NCI-H1048 (cell line): ENCODE data around the gene PAPOLB.
A peak's percentile ranks its signal among the peaks of the same experiment; 100 is the strongest.
"Not testable (repeated sequence)": the region's sequence is repeated elsewhere in the genome, so short reads cannot be mapped to it uniquely, and the experiment has no call there.

ENCODE experiments used
- DNase-seq: peaks from one replicate; lab custom pipeline; 2025; lab: John Stamatoyannopoulos, UW

The PAPOLB gene

GRCh38 chr7:4861673-4862072 lies at the start of gene PAPOLB:
TSS of gene PAPOLB (minus strand) at chr7:4862030. CDS start at chr7:4861810, 220 bp downstream.
- no peak for DNase-seq

DNA sequence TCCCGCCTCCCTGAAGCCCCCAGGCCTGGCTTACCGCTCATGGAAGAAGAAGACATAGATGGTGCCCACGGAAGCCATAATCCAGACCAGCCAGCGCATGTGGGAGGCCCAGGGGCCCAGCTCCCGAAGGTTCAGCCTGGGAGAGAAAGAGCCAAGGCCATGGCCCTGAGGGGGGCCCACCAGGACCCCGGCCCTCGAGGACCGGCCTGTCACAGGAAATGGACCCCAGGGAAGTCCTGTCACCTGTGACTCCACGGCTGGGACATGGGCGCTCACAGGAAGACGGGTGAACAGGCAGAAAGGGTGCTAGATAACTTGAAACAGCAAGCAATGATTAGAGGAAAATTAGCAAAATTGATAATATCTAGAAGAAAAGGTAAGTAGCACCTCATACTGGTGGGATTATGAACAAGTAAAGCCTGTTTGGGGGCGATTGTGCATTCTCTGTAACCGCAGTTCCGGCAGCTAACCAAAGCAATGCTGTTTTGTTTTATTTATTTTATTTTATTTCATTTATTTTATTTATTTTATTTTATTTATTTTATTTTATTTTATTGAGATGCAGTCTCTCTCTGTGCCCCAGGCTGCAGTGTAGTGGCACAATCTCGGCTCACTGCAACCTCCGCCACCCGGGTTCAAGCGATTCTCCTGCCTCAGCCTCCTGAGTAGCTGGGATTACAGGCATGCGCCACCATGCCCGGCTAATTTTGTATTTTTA lies 49.4 kb upstream of the PAPOLB start:
- DNase-seq: no peak

GRCh38 chr7:4906682-4907081 lies 44.9 kb upstream of the PAPOLB start:
- DNase-seq: no peak

GRCh38 chr7:4905171-4905570 lies 43.3 kb upstream of the PAPOLB start:
- DNase-seq: no peak

GRCh38 chr7:4904346-4904745 lies 42.5 kb upstream of the PAPOLB start:
- DNase-seq: no peak

DNA sequence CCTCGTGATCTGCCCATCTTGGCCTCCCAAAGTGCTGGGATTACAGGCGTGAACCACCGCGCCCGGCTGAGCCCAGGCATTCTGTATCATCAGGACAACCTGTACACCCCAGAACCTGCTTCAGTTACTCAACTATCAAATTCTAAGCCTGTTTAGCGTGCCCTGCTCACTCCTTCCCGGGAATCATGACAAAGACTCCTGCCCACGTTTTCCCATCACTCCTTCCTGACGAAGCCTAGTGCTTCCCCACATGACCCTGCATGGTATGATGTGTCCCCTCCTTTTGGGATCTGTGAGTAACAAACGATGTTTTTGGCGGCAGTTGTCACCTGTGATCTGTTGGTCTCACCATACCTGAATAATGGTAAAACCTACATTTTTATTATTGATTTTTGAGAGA lies 33.9 kb upstream of the PAPOLB start:
- no peak for DNase-seq

DNA sequence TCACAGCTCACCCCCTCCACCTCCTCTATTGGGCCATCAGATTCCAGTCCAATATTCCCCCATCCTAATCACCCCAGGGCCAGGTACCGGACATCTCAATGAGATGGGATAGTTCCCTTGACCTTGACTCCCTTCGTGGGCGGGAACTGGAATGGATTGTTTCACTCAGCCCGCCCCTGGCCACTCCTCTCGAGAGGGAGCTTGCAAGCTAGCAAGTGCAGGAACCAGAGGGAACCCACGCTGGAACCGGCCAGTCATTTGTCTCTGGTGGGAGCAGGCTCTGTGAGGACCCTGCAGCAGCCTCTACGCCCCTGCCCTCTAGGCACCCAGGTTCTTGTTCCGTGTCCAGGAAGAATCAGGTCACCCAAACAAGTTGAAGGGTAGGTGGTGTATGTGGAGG lies 32.7 kb upstream of the PAPOLB start:
- no peak for DNase-seq

- DNase-seq: no peak
Observed at GRCh38 chr7:4893929-4894475, 32.2 kb upstream of the PAPOLB start.

DNA sequence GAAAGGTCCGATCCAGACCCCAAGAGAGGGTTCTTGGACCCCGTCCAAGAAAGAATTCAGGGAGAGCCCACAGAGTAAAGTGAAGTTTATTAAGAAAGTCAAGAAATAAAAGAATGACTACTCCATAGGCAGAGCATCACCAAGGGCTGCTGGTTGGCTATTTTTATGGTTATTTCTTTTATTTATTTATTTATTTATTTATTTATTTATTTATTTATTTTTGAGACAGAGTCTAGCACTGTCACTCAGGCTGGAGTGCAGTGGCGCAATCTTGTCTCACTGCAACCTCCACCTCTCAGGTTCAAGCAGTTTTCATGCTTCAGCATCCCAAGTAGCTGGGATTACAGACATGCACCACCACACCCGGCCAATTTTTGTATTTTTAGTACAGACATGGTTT lies 31.4 kb upstream of the PAPOLB start:
- not testable (repeated sequence) for DNase-seq

GRCh38 chr7:4891522-4891921 lies 29.7 kb upstream of the PAPOLB start:
- DNase-seq: not testable (repeated sequence)

GRCh38 chr7:4889682-4890081 lies 27.9 kb upstream of the PAPOLB start:
- DNase-seq: no peak

DNA sequence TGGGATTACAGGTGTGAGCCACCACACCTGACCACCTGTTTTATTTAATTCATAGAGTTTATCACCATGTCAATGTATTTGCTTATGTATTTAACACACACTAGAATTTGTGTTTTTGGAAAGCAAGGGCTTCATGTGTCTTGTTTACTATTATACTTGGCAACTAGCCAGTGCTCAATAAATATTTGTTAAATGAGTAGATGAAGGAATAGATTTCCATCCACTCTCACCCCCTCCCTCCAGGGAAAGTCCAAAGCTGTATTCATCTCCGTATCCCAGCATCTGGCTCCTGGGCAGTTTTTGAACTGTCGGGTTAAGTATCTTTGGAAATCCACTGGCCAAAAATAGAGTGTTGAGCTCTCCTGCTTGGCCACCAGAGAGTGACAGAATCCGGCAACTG lies 26.3 kb upstream of the PAPOLB start:
- DNase-seq: no peak

- no peak for DNase-seq
Observed at GRCh38 chr7:4886671-4887070, 24.8 kb upstream of the PAPOLB start.

- DNase-seq: no peak
Observed at GRCh38 chr7:4885317-4885807, 23.5 kb upstream of the PAPOLB start.

- no peak for DNase-seq
Observed at GRCh38 chr7:4884164-4884563, 22.3 kb upstream of the PAPOLB start.

DNA sequence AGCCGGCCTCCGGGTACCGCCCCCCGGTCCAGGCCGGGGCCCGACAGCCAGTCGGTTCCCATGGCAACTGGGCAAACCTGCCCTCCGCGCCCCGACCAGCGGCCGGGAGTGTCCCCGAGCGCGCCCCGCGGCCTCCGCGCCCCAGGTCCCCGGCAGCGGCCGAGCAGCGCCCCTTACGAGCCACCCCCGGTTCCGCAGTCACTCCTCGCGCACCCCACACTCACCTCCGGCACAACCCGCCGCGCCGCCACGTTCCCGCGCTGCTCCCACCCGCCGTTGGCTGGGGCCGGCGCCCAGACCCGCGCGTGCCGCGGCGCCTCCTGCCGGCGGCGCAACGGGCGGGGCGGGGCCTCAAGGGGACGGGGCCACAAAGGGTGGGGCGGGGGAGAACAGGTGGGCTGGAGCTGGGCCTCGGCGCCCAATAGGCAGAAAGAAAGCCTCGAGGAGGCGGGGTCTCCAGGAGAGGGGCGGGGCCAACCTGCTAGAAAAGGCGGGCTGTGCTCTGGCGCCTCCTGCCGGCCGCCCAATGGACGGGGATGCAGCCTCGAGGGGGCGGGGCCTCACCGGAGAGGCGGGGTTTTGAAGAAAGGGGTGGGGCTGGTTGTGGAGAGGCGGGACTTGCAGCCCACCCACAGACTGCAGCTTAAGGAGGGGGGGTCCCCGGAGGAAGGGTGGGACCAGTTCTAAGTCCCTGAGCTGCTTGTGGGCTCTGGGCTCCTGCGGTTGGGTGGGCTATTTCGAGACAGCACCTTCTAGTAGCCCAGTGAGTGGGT lies 21.7 kb upstream of the PAPOLB start, which contains the start of gene RADIL:
Gene RADIL, minus strand, starts transcription at position 345 of the 773 bp plus-strand sequence. CDS start 5,577 bp downstream, outside the sequence.
- peak; percentile 91 for DNase-seq

DNA sequence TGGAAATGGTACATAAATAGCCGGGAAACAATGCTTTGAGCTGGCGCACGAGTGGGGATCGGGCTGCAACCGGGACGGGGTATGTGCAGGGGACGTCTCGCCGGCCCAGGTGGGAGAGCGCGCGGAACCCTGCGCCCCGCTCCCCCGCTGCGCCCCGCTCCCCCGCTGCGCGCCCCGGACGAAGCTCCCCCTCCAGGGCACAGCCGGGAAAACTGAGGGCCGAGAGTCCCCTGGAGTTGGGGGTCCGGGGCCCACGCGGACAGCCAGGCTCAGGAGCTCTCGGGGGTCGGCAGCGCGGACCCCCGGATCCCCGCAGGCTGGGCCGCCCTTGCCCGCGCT lies 21.2 kb upstream of the PAPOLB start:
- no peak for DNase-seq

DNA sequence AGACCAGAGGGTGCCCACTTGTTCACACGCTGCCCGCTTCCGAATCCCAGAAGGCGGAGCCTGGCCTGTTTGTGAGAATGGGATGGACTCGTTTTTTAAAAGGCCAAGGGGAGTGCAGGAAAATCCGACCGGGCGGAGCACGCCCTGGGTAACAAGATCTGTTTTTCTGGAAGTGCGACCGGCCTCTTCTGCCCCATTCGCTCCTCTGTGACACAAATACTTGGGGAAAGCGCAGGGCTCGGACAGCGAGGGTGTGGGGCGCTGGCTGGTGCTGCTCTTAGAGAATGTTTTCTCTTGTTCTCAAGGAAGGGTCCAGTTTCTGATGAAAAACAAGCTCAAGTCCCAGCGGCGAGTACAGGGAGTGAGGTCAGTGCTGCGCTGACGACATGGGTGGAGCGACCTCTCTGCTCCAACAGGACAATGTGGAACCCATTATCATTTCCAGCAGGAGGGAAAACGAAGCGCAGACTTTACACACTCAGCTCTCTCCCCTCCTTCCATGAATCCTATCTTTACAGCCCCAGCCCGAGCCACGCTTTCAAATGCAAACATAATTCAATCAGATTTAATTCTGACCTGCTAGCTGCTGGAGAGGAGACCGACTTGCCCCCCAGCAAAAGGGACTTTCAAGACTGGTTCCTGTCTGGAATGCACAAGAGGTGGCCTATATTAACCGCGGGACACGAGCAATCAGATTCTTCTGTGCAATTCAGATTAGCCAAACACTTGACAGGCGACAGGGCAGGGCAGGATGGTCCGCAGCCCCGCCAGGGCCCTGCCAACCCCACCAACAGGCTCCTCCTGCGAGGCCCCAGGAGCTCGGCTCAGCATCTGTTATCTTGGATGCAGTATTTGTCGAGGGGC lies 20.6 kb upstream of the PAPOLB start:
- DNase-seq: no peak

DNA sequence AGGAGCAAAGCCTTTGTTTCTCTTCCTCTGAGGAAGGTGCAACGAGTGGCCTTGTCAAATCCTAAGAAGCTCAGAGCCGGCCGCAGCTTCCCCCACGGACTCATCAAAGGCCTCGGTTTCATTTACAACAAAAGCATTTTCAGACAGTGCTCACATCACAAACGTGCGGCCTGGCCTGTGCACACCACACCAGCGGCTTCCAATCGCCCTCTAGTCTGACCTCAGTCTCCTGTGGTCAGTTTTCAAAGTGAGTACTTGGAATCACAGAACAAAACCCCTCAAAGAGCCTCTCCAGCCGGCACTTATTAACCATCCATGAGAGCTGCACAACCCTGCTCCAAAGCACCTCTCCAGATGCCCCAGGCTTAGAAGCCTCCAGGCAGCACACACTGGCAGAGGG lies 18.4 kb upstream of the PAPOLB start:
- DNase-seq: no peak

DNA sequence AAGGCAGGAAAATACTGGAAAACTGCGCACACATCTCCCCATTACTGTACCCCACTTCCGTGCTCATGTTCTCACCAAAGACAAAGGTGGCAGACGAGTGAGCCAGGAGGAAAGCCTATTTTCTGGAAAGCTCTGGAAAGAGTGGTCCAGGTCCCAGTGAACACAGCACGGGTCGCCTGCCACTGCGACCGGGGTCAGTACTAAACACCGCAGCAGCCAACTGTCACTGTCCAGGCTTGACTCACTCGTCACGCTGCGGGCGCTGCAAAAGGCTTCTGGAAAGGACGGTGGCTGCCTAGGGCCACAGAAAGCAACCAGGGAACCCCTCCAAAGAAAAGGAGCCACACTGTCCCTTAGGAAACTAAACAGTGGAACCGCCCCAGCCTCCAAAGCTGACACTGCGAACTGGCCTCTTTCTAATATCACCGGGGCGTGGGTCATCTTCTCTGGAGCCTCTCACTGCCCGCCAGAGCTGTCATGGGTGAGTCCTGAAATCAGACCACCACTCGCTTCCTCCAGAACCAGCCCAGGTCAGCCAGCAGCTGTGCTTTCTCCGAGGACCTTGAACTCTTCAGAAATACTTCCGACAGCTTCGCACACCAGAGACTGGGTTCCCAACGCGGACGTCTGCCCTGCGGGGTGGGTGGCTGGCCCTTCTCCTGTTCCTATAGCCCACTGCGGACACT lies 17.7 kb upstream of the PAPOLB start:
- DNase-seq: no peak
